Measurements from ENCODE around the gene SLC22A7. TPM values are rescaled to one million over a fixed set of nuclear protein-coding genes. Genes with fewer than 3 reads are reported as not detected.

Gene SLC22A7
- total and polyA plus RNA-seq, 2 of the 8 experiments (the other 6 are each of a cell fraction or from before 2014, with no cell fraction given): not detected

GRCh38 chr6:43290339-43290904 lies 7.6 kb upstream of the SLC22A7 start:
- Histone ChIP-seq H3K4me1 (replicated peaks in 1 of 4; ENCODE audit: control insufficient read depth in 3 of 4, insufficient read depth in 4 of 4, low read length in 3 of 4) (peaks cover 0 to 9% (median 7%) of the 10 kb centered on the region in 4 experiments; a peak in 5 of 7 replicates), H3K23ac (ENCODE audit: insufficient read length) (no peak overlapping the region), H2AK5ac (ENCODE audit: low read depth, low read length) (no peak overlapping the region), H3K27ac (ENCODE audit: low read depth, low read length) (no peak overlapping the region), H2BK15ac (ENCODE audit: low read length) (no peak overlapping the region), H3K9me3 (ENCODE audit: insufficient read depth in 2 of 2, low read depth in 1 of 2, low read length in 1 of 2) (no peaks in the 10 kb centered on the region), H3K4ac (replicated peaks; ENCODE audit: insufficient read length, low read depth, low read length) (no peak overlapping the region), H2BK5ac (ENCODE audit: low read depth, low read length) (no peak overlapping the region), H2BK20ac (ENCODE audit: low read length) (no peak overlapping the region), H4K20me1 (replicated peaks in 1 of 2; ENCODE audit: control insufficient read depth in 1 of 2, insufficient read depth in 2 of 2, low read length in 2 of 2) (peaks cover 0 to 8% of the 10 kb centered on the region in 2 experiments), H4K91ac (replicated peaks; ENCODE audit: insufficient read length, low read length) (no peak overlapping the region), H3K27me3 (replicated peaks in 1 of 4; ENCODE audit: control insufficient read depth in 3 of 4, extremely low read depth in 1 of 4, insufficient read depth in 3 of 4, low read length in 3 of 4) (peaks cover 0 to 14% (median 9%) of the 10 kb centered on the region in 4 experiments; a peak in 5 of 7 replicates), H3K23me2 (ENCODE audit: low read depth, low read length) (peaks cover 12% of the 10 kb centered on the region; the same call in 1 of the 2 replicates), H2BK12ac (ENCODE audit: low read depth, low read length) (no peak overlapping the region), H3K4me2 (ENCODE audit: insufficient read depth in 1 of 2, low read depth in 2 of 2, low read length in 2 of 2) (no peak overlapping the region), H4K5ac (ENCODE audit: insufficient read length, low read depth, low read length) (no peak overlapping the region), H3K18ac (ENCODE audit: extremely low read depth, low read length) (no peak overlapping the region), H3K14ac (ENCODE audit: insufficient read length) (no peak overlapping the region), H3K9ac (replicated peaks in 1 of 4; ENCODE audit: extremely low read depth in 1 of 4, low read depth in 3 of 4, low read length in 3 of 4) (no peak overlapping the region), H2AFZ (ENCODE audit: low read length) (no peak overlapping the region), H4K8ac (ENCODE audit: extremely low read depth, insufficient read depth, low read length) (no peak overlapping the region), H3K4me3 (ENCODE audit: extremely low read depth in 1 of 4, insufficient read depth in 2 of 4, low read depth in 3 of 4, low read length in 4 of 4) (no peak overlapping the region), H3K36me3 (ENCODE audit: control insufficient read depth in 2 of 4, insufficient read depth in 4 of 4, low read length in 3 of 4) (no peaks in the 10 kb centered on the region; a peak in 1 of 8 replicates), H3K56ac (replicated peaks; ENCODE audit: insufficient read length, low read depth, low read length) (no peak overlapping the region), H2BK120ac (replicated peaks; ENCODE audit: low read depth, low read length) (no peak overlapping the region), H3K79me2 (ENCODE audit: control insufficient read depth in 1 of 2, insufficient read depth in 2 of 2, low read length in 2 of 2) (no peaks in the 10 kb centered on the region), H3K79me1 (ENCODE audit: low read depth, low read length) (no peaks in the 10 kb centered on the region)
- no peak for DNase-seq (ENCODE audit: low read depth in 1 of 2, low spot score in 2 of 2)
- no peak for TF ChIP-seq MAFK (IDR thresholded peaks at IDR 0.05; ENCODE audit: low read depth, low read length)
- TF ChIP-seq, protein P1, sequence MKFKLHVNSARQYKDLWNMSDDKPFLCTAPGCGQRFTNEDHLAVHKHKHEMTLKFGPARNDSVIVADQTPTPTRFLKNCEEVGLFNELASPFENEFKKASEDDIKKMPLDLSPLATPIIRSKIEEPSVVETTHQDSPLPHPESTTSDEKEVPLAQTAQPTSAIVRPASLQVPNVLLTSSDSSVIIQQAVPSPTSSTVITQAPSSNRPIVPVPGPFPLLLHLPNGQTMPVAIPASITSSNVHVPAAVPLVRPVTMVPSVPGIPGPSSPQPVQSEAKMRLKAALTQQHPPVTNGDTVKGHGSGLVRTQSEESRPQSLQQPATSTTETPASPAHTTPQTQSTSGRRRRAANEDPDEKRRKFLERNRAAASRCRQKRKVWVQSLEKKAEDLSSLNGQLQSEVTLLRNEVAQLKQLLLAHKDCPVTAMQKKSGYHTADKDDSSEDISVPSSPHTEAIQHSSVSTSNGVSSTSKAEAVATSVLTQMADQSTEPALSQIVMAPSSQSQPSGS (IDR thresholded peaks at IDR 0.05; ENCODE audit: low read length): no peak
- no peak for FAIRE-seq
- ChIA-PET POLR2A (ENCODE audit: partially characterized antibody) (interaction anchor here (1.1 kb wide), 1 partner anchor 14 kb away, joined by 3 read pairs; no protein-coding TSS in a partner anchor), CTCF (ENCODE audit: partially characterized antibody) (interaction anchor here (0.6 kb wide), 1 partner anchor 54 kb away, joined by 3 read pairs; no protein-coding TSS in a partner anchor)
- WGBS, 2 experiments (ENCODE audit: extremely low coverage in 1 of 2, insufficient coverage in 1 of 2, insufficient read length in 1 of 2, insufficient replicate concordance in 2 of 2, low coverage in 1 of 2, low lambda C conversion rate in 2 of 2, missing lambda C conversion rate in 1 of 2): 82% methylated on average over 3 of the region's 3 CpGs; no CpG with 5 or more reads in 1 of the 2 experiments
